Sigmoid colon (tissue), 7 donors: ENCODE data around the gene MYO1H. TPM values are rescaled to one million over a fixed set of nuclear protein-coding genes. Genes with fewer than 3 reads are reported as not detected.

Source experiments
- DNase-seq: peaks from one replicate; pipeline ENCODE4 v3.0.0-alpha.2; 2019
- H3K27ac ChIP-seq, 4 donors: fragments of 200-600 bp; sonication (generic); one replicate each; pipeline ENCODE4 v1.5.1; 2016 to 2019; ENCODE audit warnings: mild to moderate bottlenecking in 1 of 4
- H3K27me3 ChIP-seq, 3 donors: fragments of 200-600 bp; sonication (generic); one replicate each; pipeline ENCODE4 v1.5.1; 2019; ENCODE audit warnings: mild to moderate bottlenecking in 1 of 3
- H3K36me3 ChIP-seq, 4 donors: fragments of 200-600 bp; sonication (generic); one replicate each; pipeline ENCODE4 v1.5.1; 2016 to 2019
- H3K4me1 ChIP-seq, 4 donors: fragments of 200-600 bp; sonication (generic); one replicate each; pipeline ENCODE4 v1.5.1; 2017 to 2019
- H3K4me3 ChIP-seq, 4 donors: fragments of 200-600 bp; sonication (generic); one replicate each; pipeline ENCODE4 v1.5.1; 2017 to 2019; ENCODE audit warnings: mild to moderate bottlenecking in 2 of 4, moderate library complexity in 1 of 4
- H3K9me3 ChIP-seq, 4 donors: fragments of 200-600 bp in 3 of 4; sonication (generic) in 3 of 4; one replicate each; pipeline versions ENCODE4 v1.5.1 to v1.6.1; 2013 to 2019
- CTCF ChIP-seq, 4 experiments: fragments of 450-650 bp in 3 of 4; fragments of 200-600 bp in 1 of 4; IDR thresholded peaks; one replicate each; pipeline ENCODE4 v1.5.1; 2016 to 2019; ENCODE audit warnings: antibody characterized with exemption in 4 of 4, mild to moderate bottlenecking in 3 of 4, moderate library complexity in 2 of 4
- EP300 ChIP-seq, 4 donors: sonication (generic); formaldehyde crosslinking; IDR thresholded peaks; one replicate each; pipeline ENCODE4 v1.6.1; 2017; ENCODE audit warnings: antibody characterized with exemption in 4 of 4
- POLR2A ChIP-seq, 2 donors: fragments of 450-650 bp; IDR thresholded peaks; one replicate each; pipeline ENCODE4 v1.6.1; 2016; ENCODE audit warnings: antibody characterized with exemption in 2 of 2, mild to moderate bottlenecking in 2 of 2, moderate library complexity in 2 of 2
- POLR2AphosphoS5 ChIP-seq, 4 donors: sonication (generic); formaldehyde crosslinking; IDR thresholded peaks; one replicate each; pipeline ENCODE4 v1.6.1; 2017; ENCODE audit warnings: antibody characterized with exemption in 4 of 4
- WGBS, 2 donors: extraction: QIAGEN DNeasy Blood & Tissue Kit; methylation state at CpG; one replicate each; pipeline ENCODE4 v1.1.7; 2013; 5-methylcytosine and 5-hydroxymethylcytosine counted together
- intact Hi-C: fragments of 100-400 bp; cut with DNase I; formaldehyde crosslinking; loops from one replicate; pipeline ENCODE4 v1.15.1; 2023
- polyA plus RNA-seq, 3 donors: library from polyadenylated mRNA; stranded (reverse); fragments of 200-250 nt; gene quantifications; one replicate each; pipeline ENCODE4 v1.2.3, GENCODE V29; 2013
- total RNA-seq, 4 donors: library from RNA; depleted of rRNA; stranded (reverse); fragments of >200 nt; gene quantifications; one replicate each; pipeline ENCODE4 v1.1.0, GENCODE V29; 2016
- donor health status: healthy with polysubstance abuse.
- donor health status: Bipolar disorder and iron deficiency.
- donor health status: healthy.

Gene MYO1H
- total and polyA plus RNA-seq, 7 donors: 0.07 TPM; not detected in 6

- H3K36me3 ChIP-seq: peaks cover 7 to 82% (median 50%) of the 10 kb centered on the region in 4 donors
- H3K4me1 ChIP-seq: peaks cover 0 to 85% (median 73%) of the 10 kb centered on the region in 4 donors
- 93 to 95% methylated on average over 2 of the region's 2 CpGs for WGBS, 2 donors
Observed at GRCh38 chr12:109452489-109452888, 104.8 kb downstream of the MYO1H start.

GRCh38 chr12:109455706-109456105 is 108.0 kb downstream of the MYO1H start:
- no peak overlapping the region for H3K4me3 ChIP-seq
- peaks cover 0 to 91% (median 81%) of the 10 kb centered on the region in 4 donors for H3K4me1 ChIP-seq
- intact Hi-C loops: no loop called here
- no peaks in the 10 kb centered on the region for H3K9me3 ChIP-seq
- DNase-seq: no peak
- TF ChIP-seq POLR2AphosphoS5 (IDR thresholded peaks at IDR 0.05) (no peak), POLR2A (IDR thresholded peaks at IDR 0.05) (no peak)
- H3K27ac ChIP-seq: peak overlapping the region; percentile 92 to 98 (median 96)
- 91 to 94% methylated on average over 1 of the region's 1 CpG for WGBS, 2 donors
- H3K27me3 ChIP-seq: no peaks in the 10 kb centered on the region
- H3K36me3 ChIP-seq: peaks cover 6 to 75% (median 50%) of the 10 kb centered on the region in 4 donors

More at GRCh38 chr12:109452489-109452888, 104.8 kb downstream of the MYO1H start:
- DNase-seq: no peak
- peak overlapping the region in 3 of 4 donors; percentile 65 to 98 (median 94) for H3K27ac ChIP-seq
- H3K9me3 ChIP-seq: no peaks in the 10 kb centered on the region
- no peak overlapping the region for H3K4me3 ChIP-seq
- no peaks in the 10 kb centered on the region for H3K27me3 ChIP-seq
- intact Hi-C loops: no loop called here
- no peak for TF ChIP-seq EP300 (IDR thresholded peaks at IDR 0.05)
- peak in 1 of 4 donors; percentile 35 for TF ChIP-seq POLR2AphosphoS5 (IDR thresholded peaks at IDR 0.05)

GRCh38 chr12:109458086-109458485 is 110.4 kb downstream of the MYO1H start:
- intact Hi-C loops: no loop called here

GRCh38 chr12:109458771-109459208 is 111.1 kb downstream of the MYO1H start:
- H3K36me3 ChIP-seq: peaks cover 0 to 44% (median 34%) of the 10 kb centered on the region in 4 donors
- intact Hi-C loops: no loop called here
- H3K4me1 ChIP-seq: peaks cover 0 to 96% (median 87%) of the 10 kb centered on the region in 4 donors
- H3K27ac ChIP-seq: peak overlapping the region; percentile 92 to 98 (median 96)
- H3K4me3 ChIP-seq: no peak overlapping the region
- TF ChIP-seq POLR2A (IDR thresholded peaks at IDR 0.05): no peak
- TF ChIP-seq POLR2AphosphoS5 (IDR thresholded peaks at IDR 0.05): no peak
- TF ChIP-seq EP300 (IDR thresholded peaks at IDR 0.05): no peak
- no peak for TF ChIP-seq CTCF (IDR thresholded peaks at IDR 0.05)
- no peaks in the 10 kb centered on the region for H3K9me3 ChIP-seq
- H3K27me3 ChIP-seq: no peaks in the 10 kb centered on the region
- DNase-seq: no peak
- 75 to 84% methylated on average over 6 of the region's 6 CpGs for WGBS, 2 donors

More at GRCh38 chr12:109458086-109458485, 110.4 kb downstream of the MYO1H start:
- TF ChIP-seq POLR2AphosphoS5 (IDR thresholded peaks at IDR 0.05) (peak in 1 of 4 donors; percentile 35), CTCF (IDR thresholded peaks at IDR 0.05) (no peak), EP300 (IDR thresholded peaks at IDR 0.05) (no peak), POLR2A (IDR thresholded peaks at IDR 0.05) (no peak)
- Histone ChIP-seq H3K27me3 (no peaks in the 10 kb centered on the region), H3K36me3 (peaks cover 0 to 51% (median 42%) of the 10 kb centered on the region in 4 donors), H3K9me3 (no peaks in the 10 kb centered on the region), H3K4me3 (no peak overlapping the region), H3K4me1 (peaks cover 0 to 92% (median 82%) of the 10 kb centered on the region in 4 donors), H3K27ac (peak overlapping the region; percentile 92 to 98 (median 96))
- no peak for DNase-seq
- 80 to 82% methylated on average over 4 of the region's 4 CpGs for WGBS, 2 donors

- Histone ChIP-seq H3K27me3 (no peaks in the 10 kb centered on the region), H3K9me3 (no peaks in the 10 kb centered on the region), H3K4me1 (peaks cover 0 to 98% (median 90%) of the 10 kb centered on the region in 4 donors), H3K27ac (peak overlapping the region; percentile 92 to 98 (median 96)), H3K4me3 (no peak overlapping the region), H3K36me3 (peaks cover 0 to 40% (median 31%) of the 10 kb centered on the region in 4 donors)
- no peak for TF ChIP-seq EP300 (IDR thresholded peaks at IDR 0.05)
- TF ChIP-seq CTCF (IDR thresholded peaks at IDR 0.05): no peak
- peak in 3 of 4 donors; percentile 7 to 29 (median 11) for TF ChIP-seq POLR2AphosphoS5 (IDR thresholded peaks at IDR 0.05)
- no peak for DNase-seq
- 79 to 84% methylated on average over 6 of the region's 6 CpGs for WGBS, 2 donors
- intact Hi-C loops: no loop called here
Observed at GRCh38 chr12:109459247-109459646, 111.5 kb downstream of the MYO1H start.
